Hepatocyte (in vitro differentiated cells): Measurements from ENCODE around the gene BBX. TPM values are rescaled to one million over a fixed set of nuclear protein-coding genes. Genes with fewer than 3 reads are reported as not detected.

ENCODE experiments used
- DNase-seq: peaks from one replicate; pipeline ENCODE4 v3.0.0-alpha.2; 2016; ENCODE audit warnings: low spot score
- H2AFZ ChIP-seq: fragments of 200-600 bp; sonication (generic); 2 replicates; pipeline ENCODE4 v1.6.0; 2016; ENCODE audit warnings: antibody characterized with exemption, mild to moderate bottlenecking
- H3K27ac ChIP-seq: fragments of 200-600 bp; sonication (generic); 2 replicates; pipeline ENCODE4 v1.5.1; 2016; ENCODE audit warnings: mild to moderate bottlenecking
- H3K27me3 ChIP-seq: fragments of 200-600 bp; sonication (generic); 2 replicates; pipeline ENCODE4 v1.6.1; 2016
- H3K36me3 ChIP-seq: fragments of 200-600 bp; sonication (generic); replicated peaks from 2 replicates; pipeline ENCODE4 v1.5.1; 2016; ENCODE audit warnings: low read depth; ENCODE audit not compliant: insufficient read depth
- H3K4me1 ChIP-seq: fragments of 200-600 bp; sonication (generic); 2 replicates; pipeline ENCODE4 v1.5.1; 2016; ENCODE audit warnings: mild to moderate bottlenecking, moderate library complexity; ENCODE audit not compliant: insufficient read depth
- H3K4me2 ChIP-seq: fragments of 200-600 bp; sonication (generic); 2 replicates; pipeline ENCODE4 v1.6.0; 2016
- H3K4me3 ChIP-seq: fragments of 200-600 bp; sonication (generic); 2 replicates; pipeline ENCODE4 v1.5.1; 2016; ENCODE audit warnings: mild to moderate bottlenecking
- H3K79me2 ChIP-seq: fragments of 200-600 bp; sonication (generic); 2 replicates; pipeline ENCODE4 v1.6.0; 2017; ENCODE audit warnings: mild to moderate bottlenecking
- H3K9me2 ChIP-seq: fragments of 200-600 bp; sonication (generic); replicated peaks from 2 replicates; pipeline ENCODE4 v1.6.0; 2017; ENCODE audit warnings: mild to moderate bottlenecking; ENCODE audit not compliant: insufficient read depth
- H3K9me3 ChIP-seq: fragments of 200-600 bp; sonication (generic); 2 replicates; pipeline ENCODE4 v1.5.1; 2016; ENCODE audit warnings: low read depth, mild to moderate bottlenecking
- H4K20me1 ChIP-seq: fragments of 200-600 bp; sonication (generic); 2 replicates; pipeline ENCODE4 v1.6.0; 2016; ENCODE audit warnings: mild to moderate bottlenecking; ENCODE audit not compliant: insufficient read depth, poor library complexity, severe bottlenecking
- EZH2 ChIP-seq: fragments of 200-600 bp; sonication (generic); IDR thresholded peaks from 2 replicates; pipeline ENCODE4 v1.6.1; 2016; ENCODE audit warnings: antibody characterized with exemption, mild to moderate bottlenecking, borderline replicate concordance
- EZH2phosphoT487 ChIP-seq: fragments of 200-600 bp; sonication (generic); IDR thresholded peaks from one replicate; pipeline ENCODE4 v1.6.1; 2018; ENCODE audit warnings: antibody characterized with exemption, mild to moderate bottlenecking, low read depth, moderate library complexity; ENCODE audit not compliant: unreplicated experiment, severe bottlenecking
- WGBS: methylation state at CpG from one replicate; pipeline ENCODE4 v1.1.6; 2016; ENCODE audit warnings: low lambda C conversion rate; ENCODE audit errors: missing lambda C conversion rate; 5-methylcytosine and 5-hydroxymethylcytosine counted together
- polyA plus RNA-seq: library from polyadenylated mRNA; unstranded; fragments of >200 nt; fragmentation: Nextera tagmentation; extraction: Ambion mirVana; gene quantifications from 2 replicates; pipeline ENCODE4 v1.2.1, GENCODE V29; 2016
- total RNA-seq: library from RNA; depleted of rRNA; stranded (reverse); fragments of >200 nt; gene quantifications from 2 replicates; pipeline ENCODE4 v1.2.3, GENCODE V29; 2014
- TF ChIP-seq, protein P1 (sequence below): fragments of 200-600 bp; sonication (generic); IDR thresholded peaks from 2 replicates; pipeline ENCODE4 v1.5.1; 2016; ENCODE audit warnings: antibody characterized with exemption, mild to moderate bottlenecking; ENCODE audit not compliant: poor library complexity

Gene BBX
- total and polyA plus RNA-seq, 2 experiments from 2014 or later: 63.7 to 75.2 TPM

DNA sequence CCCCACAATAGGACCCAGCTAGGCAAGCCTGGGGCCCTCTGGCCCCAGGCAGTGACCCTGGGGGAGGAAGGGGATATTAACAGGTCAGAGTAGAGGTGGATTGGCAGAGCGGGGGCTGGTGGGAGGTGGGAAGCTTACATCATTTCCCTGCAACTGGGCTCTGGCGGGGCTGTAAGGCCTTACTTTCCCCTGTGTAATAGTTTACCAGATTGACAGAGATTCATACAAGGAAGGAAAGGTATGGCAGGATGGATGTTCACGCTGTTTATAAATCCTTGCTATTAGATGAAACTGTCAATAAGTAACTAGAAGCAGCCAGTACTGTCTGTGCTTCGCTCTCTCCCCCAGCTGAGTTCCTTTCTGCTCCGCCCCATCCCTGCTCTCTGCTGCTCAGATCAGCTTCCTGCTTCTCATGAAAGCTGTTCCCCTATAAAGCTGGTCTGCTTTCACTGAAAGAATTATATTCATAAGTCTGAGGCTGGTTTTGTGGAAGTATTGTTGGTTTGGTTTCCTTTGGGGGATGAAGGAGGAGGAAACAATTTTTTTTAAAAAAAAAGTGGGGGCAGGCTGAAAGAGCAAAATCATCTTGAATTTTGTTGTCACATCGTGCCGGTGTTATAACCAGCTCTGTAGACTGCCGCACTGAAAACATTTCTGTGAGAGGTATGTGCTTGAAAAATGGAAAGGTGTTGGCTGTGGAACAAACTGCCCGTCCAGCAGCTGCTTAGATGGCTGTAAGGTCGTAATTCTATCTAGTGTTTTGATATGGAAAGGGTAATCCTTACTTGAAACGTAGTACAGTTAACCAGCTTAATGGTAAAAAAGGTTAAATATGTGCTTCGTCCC is 76.4 kb downstream of the BBX start:
- DNase-seq: peak; percentile 74
- 17% methylated on average over 12 of the region's 12 CpGs for WGBS
- Histone ChIP-seq H3K4me2 (peak overlapping the region; percentile 70), H3K27ac (peak overlapping the region; percentile 67), H4K20me1 (peaks cover 8% of the 10 kb centered on the region), H3K9me2 (no peaks in the 10 kb centered on the region), H3K4me1 (peaks cover 15% of the 10 kb centered on the region), H3K79me2 (peaks cover 35% of the 10 kb centered on the region), H3K27me3 (no peaks in the 10 kb centered on the region), H3K36me3 (no peaks in the 10 kb centered on the region), H3K9me3 (no peaks in the 10 kb centered on the region), H2AFZ (peak overlapping the region; percentile 7), H3K4me3 (peak overlapping the region; percentile 2)
- TF ChIP-seq EZH2phosphoT487 (no peak), EZH2 (no peak)
- TF ChIP-seq, protein P1, sequence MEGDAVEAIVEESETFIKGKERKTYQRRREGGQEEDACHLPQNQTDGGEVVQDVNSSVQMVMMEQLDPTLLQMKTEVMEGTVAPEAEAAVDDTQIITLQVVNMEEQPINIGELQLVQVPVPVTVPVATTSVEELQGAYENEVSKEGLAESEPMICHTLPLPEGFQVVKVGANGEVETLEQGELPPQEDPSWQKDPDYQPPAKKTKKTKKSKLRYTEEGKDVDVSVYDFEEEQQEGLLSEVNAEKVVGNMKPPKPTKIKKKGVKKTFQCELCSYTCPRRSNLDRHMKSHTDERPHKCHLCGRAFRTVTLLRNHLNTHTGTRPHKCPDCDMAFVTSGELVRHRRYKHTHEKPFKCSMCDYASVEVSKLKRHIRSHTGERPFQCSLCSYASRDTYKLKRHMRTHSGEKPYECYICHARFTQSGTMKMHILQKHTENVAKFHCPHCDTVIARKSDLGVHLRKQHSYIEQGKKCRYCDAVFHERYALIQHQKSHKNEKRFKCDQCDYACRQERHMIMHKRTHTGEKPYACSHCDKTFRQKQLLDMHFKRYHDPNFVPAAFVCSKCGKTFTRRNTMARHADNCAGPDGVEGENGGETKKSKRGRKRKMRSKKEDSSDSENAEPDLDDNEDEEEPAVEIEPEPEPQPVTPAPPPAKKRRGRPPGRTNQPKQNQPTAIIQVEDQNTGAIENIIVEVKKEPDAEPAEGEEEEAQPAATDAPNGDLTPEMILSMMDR: no peak

DNA sequence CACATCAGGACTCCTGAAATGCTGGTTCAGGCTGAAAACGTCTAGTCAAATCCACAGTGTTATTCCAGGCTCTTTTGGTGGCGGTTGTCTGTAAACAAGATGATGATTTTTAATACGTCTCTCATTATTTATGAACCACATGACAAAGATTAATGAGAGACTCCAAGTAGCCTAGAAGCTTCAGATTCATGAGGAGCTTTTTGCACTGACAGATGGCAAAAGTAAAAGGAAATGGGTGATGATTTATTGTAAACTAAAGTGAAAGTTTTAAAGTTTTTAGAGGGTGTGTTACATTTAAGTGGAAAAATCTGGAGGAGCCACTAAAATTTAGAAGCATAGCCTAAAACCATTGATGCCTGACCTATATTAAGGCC is 77.0 kb downstream of the BBX start:
- Histone ChIP-seq H3K4me3 (peak overlapping the region; percentile 2), H3K9me3 (no peaks in the 10 kb centered on the region), H3K27me3 (no peaks in the 10 kb centered on the region), H3K4me2 (peak overlapping the region; percentile 70), H3K9me2 (no peaks in the 10 kb centered on the region), H4K20me1 (peaks cover 8% of the 10 kb centered on the region), H3K36me3 (no peaks in the 10 kb centered on the region), H2AFZ (peak overlapping the region; percentile 7), H3K27ac (peak overlapping the region; percentile 67), H3K4me1 (peaks cover 15% of the 10 kb centered on the region), H3K79me2 (peaks cover 40% of the 10 kb centered on the region)
- no peak for DNase-seq
- WGBS: 13% methylated on average over 3 of the region's 3 CpGs
- TF ChIP-seq EZH2phosphoT487: no peak

DNA sequence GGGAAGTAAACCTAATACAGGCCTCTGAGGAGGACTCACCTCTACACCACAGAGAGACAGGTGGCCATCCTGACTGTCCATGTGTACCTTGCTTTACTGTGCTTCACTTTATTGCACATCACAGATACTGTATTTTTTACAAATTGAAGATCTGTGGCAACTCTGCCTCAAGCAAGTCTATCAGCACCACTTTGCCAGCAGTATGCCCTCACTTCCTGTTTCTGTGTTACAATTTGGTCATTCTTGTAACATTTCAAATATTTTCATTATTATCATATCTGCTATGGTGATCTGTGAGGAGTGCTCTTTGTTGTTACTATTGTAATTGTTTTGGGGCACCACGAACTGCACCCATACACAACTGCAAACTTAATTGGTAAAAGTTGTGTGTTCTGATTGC is 78.0 kb downstream of the BBX start:
- no peaks in the 10 kb centered on the region for H3K27me3 ChIP-seq
- TF ChIP-seq, protein P1: no peak
- no peak for TF ChIP-seq EZH2phosphoT487
- TF ChIP-seq EZH2: no peak
- no peak overlapping the region for H2AFZ ChIP-seq
- 88% methylated on average over 1 of the region's 1 CpG for WGBS
- no peak overlapping the region for H3K4me3 ChIP-seq
- no peaks in the 10 kb centered on the region for H3K36me3 ChIP-seq
- H3K4me1 ChIP-seq: peaks cover 15% of the 10 kb centered on the region
- H4K20me1 ChIP-seq: peaks cover 8% of the 10 kb centered on the region
- H3K9me3 ChIP-seq: no peaks in the 10 kb centered on the region
- no peak for DNase-seq
- peaks cover 44% of the 10 kb centered on the region for H3K79me2 ChIP-seq
- no peaks in the 10 kb centered on the region for H3K9me2 ChIP-seq
- no peak overlapping the region for H3K27ac ChIP-seq
- H3K4me2 ChIP-seq: no peak overlapping the region

DNA sequence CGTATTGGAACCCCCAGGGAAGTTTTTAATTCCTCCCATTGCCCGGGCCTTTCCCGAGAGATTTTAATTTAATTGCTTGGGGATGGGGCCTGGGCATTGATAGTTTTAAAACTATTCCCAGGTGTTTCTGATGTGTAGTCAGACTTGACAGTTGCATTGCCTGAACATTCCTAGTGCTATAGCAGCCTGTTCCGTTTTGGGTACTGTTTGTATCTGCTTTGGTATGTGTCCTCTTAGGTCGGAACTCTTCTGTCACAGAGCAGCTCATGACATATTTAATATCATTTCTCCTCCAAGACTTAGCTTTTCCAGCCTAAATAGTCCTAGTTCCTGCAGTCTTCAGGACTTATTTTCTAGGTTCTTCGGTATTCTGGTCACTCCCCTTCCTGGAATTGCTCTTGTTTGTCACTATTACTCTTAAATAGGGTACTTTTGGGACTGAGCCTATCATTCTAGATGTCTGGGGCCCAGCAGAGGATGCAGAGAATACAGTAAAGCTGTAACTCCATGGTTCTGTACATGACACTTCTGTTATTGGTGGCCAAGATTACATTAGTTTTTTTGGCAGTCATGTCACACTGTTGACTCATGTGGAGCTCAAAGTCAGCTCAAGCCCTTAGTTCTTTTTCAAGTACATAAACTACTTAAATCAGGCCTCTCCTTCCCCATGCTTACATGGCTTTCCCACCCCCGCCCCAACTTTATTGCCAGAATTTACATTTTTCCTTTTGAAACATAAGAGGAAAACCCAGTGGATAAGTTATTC is 81.5 kb downstream of the BBX start:
- Histone ChIP-seq H3K27ac (no peak overlapping the region), H3K27me3 (no peaks in the 10 kb centered on the region), H3K4me1 (peaks cover 8% of the 10 kb centered on the region), H4K20me1 (no peaks in the 10 kb centered on the region), H3K36me3 (no peaks in the 10 kb centered on the region), H3K79me2 (peaks cover 72% of the 10 kb centered on the region), H3K4me2 (no peak overlapping the region), H3K9me3 (no peaks in the 10 kb centered on the region), H3K9me2 (no peaks in the 10 kb centered on the region), H2AFZ (no peak overlapping the region), H3K4me3 (no peak overlapping the region)
- WGBS: 87% methylated on average over 7 of the region's 7 CpGs
- DNase-seq: no peak
- TF ChIP-seq, protein P1: no peak
- TF ChIP-seq EZH2phosphoT487 (no peak), EZH2 (no peak)
